HUES64 (cell line): ENCODE data around the gene BTG4.

ENCODE experiments used
- H3K27ac ChIP-seq: 2 replicates; pipeline ENCODE4 v1.7.0; 2013; ENCODE audit warnings: low read depth, low read length, inconsistent platforms
- H3K27me3 ChIP-seq: 2 replicates; pipeline ENCODE4 v1.6.1; 2013; ENCODE audit warnings: mild to moderate bottlenecking, low read length; ENCODE audit not compliant: insufficient read depth
- H3K36me3 ChIP-seq: 2 replicates; pipeline ENCODE4 v1.6.1; 2013; ENCODE audit warnings: mild to moderate bottlenecking, low read length; ENCODE audit not compliant: insufficient read depth
- H3K4me1 ChIP-seq: 2 replicates; pipeline ENCODE4 v1.6.1; 2013; ENCODE audit warnings: mild to moderate bottlenecking, low read length, moderate library complexity; ENCODE audit not compliant: insufficient read depth
- H3K4me3 ChIP-seq: 2 replicates; pipeline ENCODE4 v1.5.1; 2013; ENCODE audit warnings: mild to moderate bottlenecking, low read length, moderate library complexity
- H3K9ac ChIP-seq: 2 replicates; pipeline ENCODE4 v1.6.1; 2013; ENCODE audit warnings: mild to moderate bottlenecking, low read depth, low read length
- H3K9me3 ChIP-seq: 2 replicates; pipeline ENCODE4 v1.6.1; 2013; ENCODE audit warnings: low read depth, low read length; ENCODE audit not compliant: insufficient read depth
- WGBS: fragments of 150-250, 120-280 bp; methylation state at CpG from one replicate; pipeline ENCODE4 v1.1.7; 2013; ENCODE audit warnings: missing lambda C conversion rate; 5-methylcytosine and 5-hydroxymethylcytosine counted together

Gene BTG4

DNA sequence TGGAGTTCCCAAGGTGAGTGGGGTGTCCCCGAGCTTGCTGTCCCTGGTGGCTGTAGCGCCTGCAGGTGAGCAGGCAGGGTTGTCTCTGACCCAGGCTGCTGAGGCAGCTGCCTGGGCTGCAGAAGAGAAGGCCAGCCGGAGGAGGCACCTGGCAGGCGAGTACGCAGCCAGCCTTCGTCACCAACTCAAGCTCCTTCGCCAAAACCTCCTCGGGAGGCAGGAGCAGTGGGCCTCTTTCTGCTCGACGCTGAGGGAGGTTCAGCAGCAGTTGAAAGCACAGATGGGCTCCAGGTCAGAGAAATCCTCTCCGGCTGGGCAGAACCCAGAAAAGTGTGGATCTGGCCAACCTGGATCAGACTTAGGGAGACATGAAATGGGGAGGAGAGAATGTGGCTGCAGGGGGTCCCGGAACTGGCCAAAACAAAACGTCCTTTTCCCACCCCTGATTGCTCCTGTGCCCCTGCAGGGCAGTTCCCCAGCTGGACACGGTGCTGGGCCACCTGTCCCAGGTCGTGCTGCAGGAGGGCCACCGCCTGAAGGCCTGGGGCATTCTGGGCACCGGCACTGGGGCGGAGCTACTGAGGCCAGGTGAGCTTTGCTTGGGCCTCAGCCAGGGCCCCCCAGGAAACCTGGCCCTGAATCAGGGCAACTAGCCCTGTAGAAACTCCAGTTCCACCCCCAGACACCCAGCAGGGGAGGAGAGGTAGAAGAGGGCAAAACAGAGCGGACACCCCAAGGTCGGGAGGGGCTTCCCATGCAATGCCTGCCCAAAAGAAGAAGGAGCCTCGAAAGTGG lies 56.7 kb downstream of the BTG4 start:
- H3K9me3 ChIP-seq = no peaks in the 10 kb centered on the region
- no peak overlapping the region for H3K27ac ChIP-seq
- peak overlapping the region; percentile 55; the same call in 1 of the 2 replicates for H3K4me3 ChIP-seq
- WGBS = 81% methylated on average over 21 of the region's 21 CpGs
- no peaks in the 10 kb centered on the region for H3K36me3 ChIP-seq
- no peaks in the 10 kb centered on the region for H3K4me1 ChIP-seq
- H3K27me3 ChIP-seq = no peaks in the 10 kb centered on the region
- H3K9ac ChIP-seq = no peak overlapping the region

DNA sequence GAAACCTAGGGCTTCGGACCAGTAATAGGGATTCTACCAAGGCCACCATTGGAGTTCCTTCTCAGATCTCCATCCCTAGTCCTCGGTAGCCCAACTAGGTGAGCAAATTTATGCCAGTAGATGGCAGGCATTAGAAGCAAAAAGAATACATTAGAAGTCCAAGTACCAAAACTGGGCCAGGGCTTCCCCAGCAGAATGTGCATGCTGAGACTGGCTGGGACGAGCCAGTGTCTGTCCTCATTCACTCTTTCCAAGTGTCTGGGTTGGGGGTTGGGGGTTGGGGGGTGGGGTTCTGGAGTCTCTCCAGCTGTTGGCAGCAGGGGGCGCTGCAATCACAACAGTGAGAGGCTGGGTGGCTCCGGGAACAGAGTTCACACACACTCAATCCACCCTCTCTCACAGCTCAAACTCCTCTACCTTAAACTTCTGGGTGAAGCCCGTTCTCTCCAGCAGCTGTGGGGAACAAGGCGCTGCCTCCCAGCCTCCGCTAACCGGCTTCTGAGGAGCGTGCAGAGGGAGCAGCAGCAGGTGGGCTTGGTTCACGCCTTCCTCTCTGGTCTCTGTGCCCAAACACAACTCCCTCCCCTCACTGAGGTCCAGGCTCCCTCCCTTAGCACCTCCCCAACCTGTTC lies 57.5 kb downstream of the BTG4 start:
- Histone ChIP-seq H3K9ac (no peak overlapping the region), H3K36me3 (no peaks in the 10 kb centered on the region), H3K4me1 (no peaks in the 10 kb centered on the region), H3K27ac (no peak overlapping the region), H3K9me3 (no peaks in the 10 kb centered on the region), H3K27me3 (no peaks in the 10 kb centered on the region), H3K4me3 (peak overlapping the region; percentile 55)
- WGBS = 30% methylated on average over 11 of the region's 11 CpGs

DNA sequence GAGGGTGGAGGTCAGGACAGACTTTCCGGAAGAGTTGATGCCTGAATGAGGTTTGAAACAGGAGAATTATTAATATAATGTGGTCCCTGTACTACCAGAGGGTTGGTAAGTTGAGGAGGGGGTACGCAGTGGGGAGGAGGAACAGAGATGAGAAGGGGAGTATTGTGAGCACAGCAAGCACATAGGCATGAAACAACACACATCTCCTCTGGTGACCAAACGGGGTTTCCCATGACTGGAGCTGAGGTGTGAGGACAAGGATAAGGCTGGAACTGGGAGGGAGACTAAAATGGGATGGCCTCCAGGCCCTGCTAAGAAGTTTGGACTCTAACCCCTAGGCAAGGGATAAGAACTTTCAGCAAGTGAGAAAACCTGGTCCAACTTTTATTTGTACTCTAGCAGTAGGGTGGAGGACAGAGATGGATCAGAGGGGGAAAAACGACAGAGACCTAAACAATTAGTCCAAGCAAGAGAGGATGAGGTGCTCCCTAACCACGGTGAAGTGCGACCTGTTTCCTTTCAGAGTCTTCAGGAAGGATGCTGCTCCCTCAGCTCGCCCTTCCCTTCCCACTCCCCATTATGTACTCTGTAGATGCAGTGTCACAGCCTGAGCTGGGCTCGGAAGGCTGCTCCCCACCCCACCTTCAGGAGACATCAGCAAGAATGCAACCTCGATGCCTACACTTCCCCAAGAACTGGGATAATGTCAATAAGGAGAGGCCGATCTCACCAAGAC lies 59.2 kb downstream of the BTG4 start:
- 84% methylated on average over 9 of the region's 10 CpGs for WGBS
- Histone ChIP-seq H3K27ac (no peak overlapping the region), H3K9me3 (no peaks in the 10 kb centered on the region), H3K4me3 (no peak overlapping the region), H3K27me3 (no peaks in the 10 kb centered on the region), H3K36me3 (no peaks in the 10 kb centered on the region), H3K9ac (no peak overlapping the region), H3K4me1 (peaks cover 4% of the 10 kb centered on the region; the same call in 1 of the 2 replicates)

DNA sequence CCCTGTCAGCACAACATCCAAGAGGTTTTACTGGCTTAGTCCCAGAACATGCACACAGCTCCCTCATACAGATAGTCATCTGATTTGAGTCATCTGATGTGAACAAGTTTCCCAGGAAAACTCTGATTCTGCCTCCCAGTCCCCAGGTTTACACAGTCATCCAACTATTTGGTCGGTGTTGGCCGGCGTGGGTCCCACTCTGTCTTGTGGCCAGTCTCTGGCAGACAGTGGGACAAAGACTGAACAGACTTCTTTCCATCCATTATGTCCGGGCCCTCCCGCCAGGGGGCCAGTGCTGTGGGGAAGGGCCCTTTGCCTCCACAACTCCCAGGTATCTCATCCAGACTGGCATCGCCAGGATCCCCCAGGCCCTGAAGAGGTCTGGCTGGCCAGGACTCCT lies 60.0 kb downstream of the BTG4 start:
- 96% methylated on average over 6 of the region's 6 CpGs for WGBS
- no peak overlapping the region for H3K9ac ChIP-seq
- H3K4me3 ChIP-seq = no peak overlapping the region
- H3K9me3 ChIP-seq = no peaks in the 10 kb centered on the region
- peaks cover 4% of the 10 kb centered on the region; the same call in 1 of the 2 replicates for H3K4me1 ChIP-seq
- H3K27me3 ChIP-seq = no peaks in the 10 kb centered on the region
- H3K36me3 ChIP-seq = no peaks in the 10 kb centered on the region
- H3K27ac ChIP-seq = no peak overlapping the region

DNA sequence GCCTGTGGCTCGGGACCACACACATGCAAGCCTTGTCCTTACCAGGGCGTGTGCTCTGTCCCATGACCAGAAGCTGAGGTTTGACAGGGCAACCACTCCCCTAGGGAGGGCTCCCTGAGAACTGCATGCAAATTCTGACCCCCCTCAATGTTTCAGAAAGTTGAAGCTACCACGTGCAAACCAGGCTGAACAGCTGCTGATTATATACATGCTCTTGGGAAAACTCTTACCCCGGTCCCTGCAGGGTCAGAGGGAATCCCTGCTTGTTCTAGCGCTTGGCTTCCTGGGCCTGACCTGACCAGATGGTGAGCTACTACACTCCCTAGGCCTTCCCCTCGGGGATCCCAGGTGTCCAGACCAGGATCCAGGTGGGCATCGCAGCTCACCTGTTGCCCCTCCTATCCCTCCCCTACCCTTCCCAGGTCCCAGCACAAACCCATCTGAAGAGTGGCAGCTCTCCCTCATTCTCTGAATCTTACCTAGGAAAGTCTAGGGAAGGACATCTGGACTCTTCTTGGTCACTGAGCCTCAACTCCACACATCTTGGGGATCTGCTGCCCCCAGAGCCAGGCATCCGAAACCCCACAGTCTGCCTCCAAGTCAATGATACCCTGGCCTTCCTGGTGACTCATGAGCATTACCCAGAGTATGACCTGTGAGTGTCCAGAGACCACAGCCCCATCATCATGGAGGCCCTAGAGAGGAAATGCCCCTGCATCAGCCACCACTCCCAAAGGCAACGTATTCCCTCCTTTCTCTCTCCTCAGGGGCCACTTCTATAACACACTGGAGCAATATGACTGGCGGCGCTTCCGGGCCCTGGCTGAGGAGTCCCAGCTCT lies 61.5 kb downstream of the BTG4 start:
- H3K27me3 ChIP-seq = no peaks in the 10 kb centered on the region
- H3K4me1 ChIP-seq = peaks cover 4% of the 10 kb centered on the region; the same call in 1 of the 2 replicates
- no peak overlapping the region for H3K9ac ChIP-seq
- no peaks in the 10 kb centered on the region for H3K36me3 ChIP-seq
- no peaks in the 10 kb centered on the region for H3K9me3 ChIP-seq
- no peak overlapping the region for H3K27ac ChIP-seq
- 92% methylated on average over 12 of the region's 12 CpGs for WGBS
- H3K4me3 ChIP-seq = no peak overlapping the region

DNA sequence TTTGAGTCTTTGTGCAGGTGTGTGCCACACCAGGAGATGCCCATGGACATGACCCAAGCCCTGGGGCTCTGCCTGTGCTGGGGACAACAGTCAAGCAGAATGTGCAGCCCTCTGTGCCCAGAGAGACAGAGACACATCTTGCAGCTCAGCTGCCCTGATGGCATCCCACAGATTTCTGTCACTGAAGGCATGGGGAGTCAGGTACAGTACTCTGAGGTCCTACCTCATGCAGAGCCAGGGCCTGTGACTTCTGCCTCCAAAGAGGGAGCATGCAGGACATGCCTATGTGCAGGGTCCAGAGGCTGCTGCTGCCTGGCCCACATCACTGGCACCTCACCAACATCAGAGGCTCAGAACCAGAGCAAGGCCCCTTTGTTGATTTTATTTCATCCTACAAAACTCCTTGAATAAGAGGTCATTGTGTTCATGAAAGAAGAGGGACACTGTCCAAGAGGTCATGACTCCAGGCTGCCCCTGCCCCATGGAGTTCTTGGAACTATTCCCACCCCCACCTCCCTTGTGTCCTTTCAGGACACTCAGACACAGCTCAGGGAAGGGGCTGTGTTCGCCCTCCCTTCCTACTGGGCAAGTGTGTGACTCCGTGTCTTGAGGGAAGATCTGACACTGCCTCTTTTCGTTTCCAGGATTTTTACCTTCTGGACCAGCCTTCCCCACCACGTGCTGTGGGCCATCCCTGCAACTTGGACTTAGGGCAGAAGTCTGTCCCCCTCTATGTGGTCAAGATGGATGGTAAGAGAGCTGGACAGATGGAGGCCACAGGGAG lies 62.3 kb downstream of the BTG4 start:
- no peak overlapping the region for H3K9ac ChIP-seq
- WGBS = 92% methylated on average over 4 of the region's 4 CpGs
- H3K9me3 ChIP-seq = no peaks in the 10 kb centered on the region
- H3K4me3 ChIP-seq = no peak overlapping the region
- no peak overlapping the region for H3K27ac ChIP-seq
- peaks cover 4% of the 10 kb centered on the region; the same call in 1 of the 2 replicates for H3K4me1 ChIP-seq
- H3K36me3 ChIP-seq = no peaks in the 10 kb centered on the region
- H3K27me3 ChIP-seq = no peaks in the 10 kb centered on the region

DNA sequence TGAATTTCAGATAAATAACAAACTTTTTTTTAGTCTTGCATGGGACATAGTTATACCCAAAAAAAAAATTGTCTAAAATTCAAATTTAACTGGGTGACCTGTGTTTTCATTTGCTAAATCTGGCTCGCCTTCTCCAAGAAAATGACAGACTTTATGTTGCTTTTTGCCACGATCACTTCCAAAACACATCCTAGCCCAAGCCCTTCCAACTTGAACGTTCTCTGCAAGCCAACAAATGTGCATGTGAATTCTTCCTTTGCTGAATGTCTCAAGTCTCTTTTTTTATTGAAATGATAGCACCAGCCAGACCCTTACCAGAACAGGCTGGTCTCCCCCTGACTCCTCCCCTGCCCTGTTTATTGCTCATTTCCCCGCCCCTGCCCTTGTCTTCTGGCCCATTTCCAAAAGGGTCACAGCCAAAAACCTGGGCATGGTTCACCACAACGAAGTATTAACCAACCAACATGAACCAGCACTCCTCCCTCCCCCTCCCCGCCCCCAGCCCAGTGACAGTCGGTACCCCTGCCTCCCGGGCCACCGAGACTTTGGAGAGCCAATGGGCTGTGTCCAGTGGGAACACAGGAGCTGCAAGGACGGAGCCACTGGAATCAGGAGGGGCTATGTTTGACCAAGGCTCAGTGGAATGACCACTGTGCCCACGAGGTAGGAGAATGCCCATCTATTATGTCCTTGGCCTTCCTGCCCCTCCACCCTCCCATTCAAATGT lies 63.2 kb downstream of the BTG4 start:
- H3K9ac ChIP-seq = no peak overlapping the region

DNA sequence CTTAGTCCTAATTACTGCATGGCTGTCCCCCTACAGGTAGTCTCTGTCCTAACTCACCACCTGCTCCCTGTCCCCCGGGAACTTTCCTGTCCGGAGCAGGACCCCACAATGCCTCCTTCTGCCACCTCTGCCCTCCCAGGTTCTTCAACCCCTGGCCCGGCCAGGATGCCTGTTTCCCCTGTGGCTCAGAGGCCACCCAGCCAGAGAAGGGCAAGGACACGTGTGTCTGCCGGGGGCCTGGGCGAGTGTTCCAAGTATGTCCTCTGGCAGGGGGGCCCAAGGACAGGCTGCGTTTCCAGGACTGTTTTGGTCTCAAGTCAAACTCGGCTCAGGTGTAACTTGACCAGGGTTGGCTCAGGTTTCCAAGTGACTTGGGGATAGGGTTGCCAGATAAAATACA lies 63.8 kb downstream of the BTG4 start:
- Histone ChIP-seq H3K27ac (no peak overlapping the region), H3K4me3 (no peak overlapping the region), H3K9ac (no peak overlapping the region), H3K36me3 (no peaks in the 10 kb centered on the region), H3K9me3 (no peaks in the 10 kb centered on the region), H3K4me1 (peaks cover 4% of the 10 kb centered on the region; the same call in 1 of the 2 replicates), H3K27me3 (no peaks in the 10 kb centered on the region)
- 80% methylated on average over 8 of the region's 8 CpGs for WGBS

More for the DNA sequence above, 63.2 kb downstream of the BTG4 start:
- Histone ChIP-seq H3K36me3 (no peaks in the 10 kb centered on the region), H3K27me3 (no peaks in the 10 kb centered on the region), H3K27ac (no peak overlapping the region), H3K9me3 (no peaks in the 10 kb centered on the region), H3K4me3 (no peak overlapping the region), H3K4me1 (peaks cover 4% of the 10 kb centered on the region; the same call in 1 of the 2 replicates)
- 77% methylated on average over 11 of the region's 11 CpGs for WGBS

DNA sequence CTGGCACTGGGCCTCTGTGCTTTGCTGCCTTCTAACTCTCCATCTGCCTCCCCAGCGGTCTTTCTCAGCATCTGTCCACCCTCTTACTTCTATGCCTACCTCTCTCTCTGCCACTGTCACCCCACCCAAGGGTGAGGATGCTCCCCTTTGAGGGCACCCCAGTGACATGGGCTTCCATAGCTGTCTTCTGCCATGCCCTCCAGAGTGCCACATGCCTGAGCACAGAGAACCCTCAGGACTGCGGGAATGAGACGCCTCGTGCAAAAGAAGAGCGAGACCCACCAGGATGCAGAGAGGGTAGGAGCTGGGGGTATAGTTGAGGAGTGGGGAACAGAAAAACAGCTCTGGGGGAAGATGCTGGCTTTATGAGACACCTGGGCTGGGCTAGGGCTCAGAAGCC lies 64.3 kb downstream of the BTG4 start:
- H3K9ac ChIP-seq = no peak overlapping the region
- peaks cover 4% of the 10 kb centered on the region; the same call in 1 of the 2 replicates for H3K4me1 ChIP-seq
- no peaks in the 10 kb centered on the region for H3K36me3 ChIP-seq
- no peak overlapping the region for H3K4me3 ChIP-seq
- no peak overlapping the region for H3K27ac ChIP-seq
- H3K9me3 ChIP-seq = no peaks in the 10 kb centered on the region
- H3K27me3 ChIP-seq = no peaks in the 10 kb centered on the region
- WGBS = 93% methylated on average over 5 of the region's 5 CpGs

DNA sequence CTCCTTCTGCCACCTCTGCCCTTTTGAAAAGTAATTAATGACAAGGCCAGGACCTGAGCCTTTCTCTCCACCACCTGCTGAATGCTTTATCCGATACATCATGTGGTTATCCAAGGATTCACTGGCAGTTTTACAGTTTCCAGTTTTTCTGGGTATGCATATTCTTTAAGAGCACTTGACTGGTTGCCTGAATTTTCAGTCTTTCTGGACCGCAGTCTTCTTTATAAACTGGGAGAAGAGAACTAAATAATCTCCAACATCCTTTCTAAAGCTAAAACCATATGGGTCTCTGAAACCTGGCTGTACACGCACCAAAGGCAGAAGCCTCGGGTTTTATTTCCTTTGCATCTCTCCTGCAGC lies 65.1 kb downstream of the BTG4 start:
- Histone ChIP-seq H3K9me3 (no peaks in the 10 kb centered on the region), H3K27me3 (no peaks in the 10 kb centered on the region), H3K4me1 (peaks cover 4% of the 10 kb centered on the region; the same call in 1 of the 2 replicates), H3K36me3 (no peaks in the 10 kb centered on the region), H3K27ac (no peak overlapping the region), H3K4me3 (no peak overlapping the region), H3K9ac (no peak overlapping the region)
- 93% methylated on average over 4 of the region's 4 CpGs for WGBS
